GM19324 (cell line): ENCODE data around the gene IL17REL.

Experiments used
- ATAC-seq: cut with Tn5 transposase; IDR thresholded peaks from one replicate; pipeline ENCODE4 v1.9.1; 2021; ENCODE audit warnings: mild to moderate bottlenecking, moderate library complexity; ENCODE audit not compliant: unreplicated experiment, low FRiP score

IL17REL gene

DNA sequence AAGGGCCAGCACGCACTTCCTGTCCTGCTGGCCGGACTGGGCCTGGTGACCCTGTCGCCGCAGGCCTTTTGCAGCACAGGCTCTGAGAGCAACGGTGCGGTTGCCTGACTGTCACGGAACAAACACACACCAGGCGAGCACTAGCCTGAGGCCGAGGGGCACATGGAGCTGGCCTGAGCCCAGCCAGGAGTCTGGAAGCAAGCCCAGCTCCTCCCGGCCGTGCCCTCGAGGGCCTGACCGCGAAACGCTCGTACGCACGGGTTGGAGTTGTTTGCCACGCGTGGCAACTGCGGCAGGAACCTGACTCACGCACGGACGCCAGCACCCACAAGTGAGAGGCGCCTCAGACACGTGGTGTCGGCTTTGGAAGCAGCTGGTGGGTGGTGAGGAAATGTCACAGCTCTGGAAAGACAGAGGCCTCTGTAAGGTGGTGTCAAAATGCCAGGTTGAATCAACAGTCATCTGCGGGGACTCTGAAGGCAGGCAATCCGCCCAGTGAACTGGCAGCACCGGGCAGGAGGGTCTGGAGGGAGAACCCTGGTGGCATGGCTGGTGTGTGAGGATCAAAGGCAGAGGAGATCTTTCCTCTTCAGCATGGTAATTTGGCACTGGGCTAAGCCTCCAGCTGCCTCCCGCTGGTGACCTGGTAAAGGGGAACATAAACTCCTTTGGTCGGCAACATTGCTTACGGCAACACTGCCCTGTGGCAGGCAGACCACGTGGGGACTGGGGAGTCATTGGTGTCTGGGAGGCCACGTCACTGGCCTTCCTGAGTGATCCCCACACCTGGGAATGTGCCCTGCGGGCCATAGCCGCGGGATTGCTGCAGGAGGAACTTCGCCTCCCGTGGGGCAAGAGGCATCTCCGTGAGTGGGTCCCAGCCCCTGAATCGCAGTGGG is 15.3 kb upstream of the IL17REL start:
- ATAC-seq, result no peak

DNA sequence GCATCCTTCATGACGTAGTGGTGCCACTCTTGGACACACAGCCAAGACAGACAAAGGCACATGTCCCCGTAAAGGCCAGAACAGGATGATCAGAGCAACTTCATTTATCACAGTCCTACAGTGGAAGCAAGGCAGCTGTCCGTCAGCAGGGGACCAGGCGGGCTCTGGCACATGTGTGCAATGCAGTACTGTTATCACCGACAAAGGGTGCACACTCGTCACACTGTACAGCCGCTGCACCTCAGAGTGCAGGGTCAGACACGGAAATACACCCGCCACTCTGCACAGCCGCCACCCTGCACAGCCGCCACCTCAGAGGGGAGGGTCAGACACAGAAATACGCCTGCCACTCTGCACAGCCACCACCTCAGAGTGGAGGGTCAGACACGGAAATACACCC is 13.4 kb upstream of the IL17REL start:
- no peak for ATAC-seq

DNA sequence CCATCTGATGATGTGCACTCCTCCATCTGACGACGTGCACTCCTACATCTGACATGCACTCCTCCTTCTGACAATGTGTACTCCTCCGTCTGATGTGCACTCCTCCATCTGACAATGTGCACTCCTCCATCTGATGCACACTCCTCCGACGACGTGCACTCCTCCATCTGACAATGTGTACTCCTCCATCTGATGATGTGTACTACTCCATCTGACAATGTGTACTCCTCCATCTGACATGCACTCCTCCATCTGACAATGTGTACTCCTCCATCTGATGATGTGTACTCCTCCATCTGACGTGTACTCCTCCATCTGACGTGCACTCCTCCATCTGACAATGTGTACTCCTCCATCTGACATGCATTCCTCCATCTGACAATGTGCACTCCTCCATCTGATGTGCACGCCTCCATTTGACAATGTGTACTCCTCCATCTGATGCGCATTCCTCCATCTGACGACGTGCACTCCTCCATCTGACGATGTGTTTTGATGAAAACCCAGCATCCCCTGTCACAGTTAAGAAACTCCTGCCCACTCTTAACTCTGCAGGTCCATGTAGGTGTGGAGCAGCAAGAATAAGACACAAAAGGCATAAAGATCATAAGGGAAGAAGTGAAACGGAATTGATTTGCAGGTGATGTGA is 9.7 kb upstream of the IL17REL start:
- ATAC-seq, result no peak

DNA sequence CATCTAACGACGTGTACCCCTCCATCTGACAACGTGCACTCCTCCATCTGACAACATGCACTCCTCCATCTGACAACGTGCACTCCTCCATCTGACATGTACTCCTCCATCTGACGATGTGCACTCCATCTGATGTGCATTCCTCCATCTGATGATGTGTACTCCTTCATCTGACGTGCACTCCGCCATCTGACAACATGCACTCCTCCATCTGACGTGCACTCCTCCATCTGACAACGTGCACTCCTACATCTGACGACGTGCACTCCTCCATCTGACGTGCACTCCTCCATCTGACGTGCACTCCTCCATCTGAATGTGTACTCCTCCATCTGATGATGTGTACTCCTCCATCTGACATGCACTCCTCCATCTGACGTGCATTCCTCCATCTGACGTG is 8.0 kb upstream of the IL17REL start:
- no peak for ATAC-seq

DNA sequence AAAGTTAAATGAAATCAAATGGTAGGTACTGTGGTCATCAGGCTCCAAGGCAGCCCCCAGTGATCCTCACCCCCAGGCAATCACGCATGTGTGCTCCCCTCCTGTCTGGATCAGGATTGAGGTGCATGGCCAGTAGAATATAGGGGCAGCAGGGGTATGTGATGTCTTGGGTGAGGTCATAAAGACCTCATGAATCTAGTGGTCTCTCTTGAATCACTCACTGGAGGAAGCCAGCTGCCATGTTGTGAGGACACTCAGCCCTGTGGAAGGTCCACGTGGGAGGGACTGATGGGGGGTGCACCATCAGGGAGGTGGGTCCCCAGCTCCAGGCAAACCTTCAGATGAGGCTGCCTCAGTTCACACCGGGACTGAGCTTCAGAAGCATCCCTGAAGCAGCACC is 6.8 kb upstream of the IL17REL start:
- no peak for ATAC-seq

DNA sequence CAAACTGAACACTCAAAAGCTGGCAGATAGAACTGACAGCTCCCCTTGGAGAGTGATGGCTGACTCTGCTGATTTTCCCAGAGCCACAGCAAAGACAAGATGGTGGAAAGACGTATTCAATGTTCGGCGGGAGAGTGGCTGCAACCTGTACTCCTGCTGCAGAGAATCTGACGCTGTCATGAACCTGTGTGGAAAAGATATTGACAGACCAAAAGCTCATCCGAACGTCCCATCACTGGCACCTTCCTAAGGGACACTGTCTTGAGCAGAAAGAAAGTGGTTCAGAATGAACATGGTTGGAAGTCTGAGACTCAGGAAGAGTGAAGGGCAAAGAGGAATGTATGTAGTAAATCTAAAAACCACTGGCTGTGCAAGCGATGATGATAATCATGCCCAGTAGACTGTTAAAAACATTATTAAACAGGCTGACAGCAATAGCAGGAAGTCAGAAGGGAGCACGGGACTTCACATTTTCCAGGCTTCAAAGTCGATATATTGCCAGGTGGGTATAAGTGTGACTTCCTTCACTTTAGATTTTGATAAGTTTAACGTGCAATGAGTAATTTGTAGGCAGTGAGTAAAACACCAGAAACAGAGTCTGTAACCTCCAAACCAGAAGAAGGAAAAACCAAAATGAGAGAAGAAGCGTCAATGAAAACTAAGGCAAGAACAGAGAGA is 6.2 kb upstream of the IL17REL start:
- no peak for ATAC-seq

DNA sequence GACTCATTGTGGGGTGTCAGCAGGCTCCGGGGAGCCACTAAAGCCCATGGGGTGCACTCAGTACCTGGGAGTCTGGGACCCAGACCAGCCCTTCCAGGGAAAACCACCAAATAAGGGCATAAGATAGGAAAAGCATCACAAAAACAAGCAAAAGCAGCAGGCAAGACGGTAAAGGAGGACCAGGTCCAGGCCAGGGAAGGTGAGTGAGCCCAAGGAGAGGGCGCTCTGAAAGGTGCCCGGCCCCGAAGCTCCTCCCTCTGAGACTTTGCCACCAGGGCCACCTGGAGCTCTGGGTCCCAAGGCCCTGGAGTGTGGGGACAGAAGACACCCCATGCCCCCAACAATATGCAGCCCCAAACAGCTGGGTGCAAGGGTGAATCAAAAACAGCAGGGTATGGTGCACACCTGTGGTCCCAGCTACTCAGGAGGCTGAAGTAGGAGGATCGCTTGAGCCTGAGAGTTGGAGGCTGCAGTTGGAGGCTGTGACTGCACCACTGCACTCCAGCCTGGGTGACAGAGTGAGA is 5.2 kb upstream of the IL17REL start:
- no peak for ATAC-seq

DNA sequence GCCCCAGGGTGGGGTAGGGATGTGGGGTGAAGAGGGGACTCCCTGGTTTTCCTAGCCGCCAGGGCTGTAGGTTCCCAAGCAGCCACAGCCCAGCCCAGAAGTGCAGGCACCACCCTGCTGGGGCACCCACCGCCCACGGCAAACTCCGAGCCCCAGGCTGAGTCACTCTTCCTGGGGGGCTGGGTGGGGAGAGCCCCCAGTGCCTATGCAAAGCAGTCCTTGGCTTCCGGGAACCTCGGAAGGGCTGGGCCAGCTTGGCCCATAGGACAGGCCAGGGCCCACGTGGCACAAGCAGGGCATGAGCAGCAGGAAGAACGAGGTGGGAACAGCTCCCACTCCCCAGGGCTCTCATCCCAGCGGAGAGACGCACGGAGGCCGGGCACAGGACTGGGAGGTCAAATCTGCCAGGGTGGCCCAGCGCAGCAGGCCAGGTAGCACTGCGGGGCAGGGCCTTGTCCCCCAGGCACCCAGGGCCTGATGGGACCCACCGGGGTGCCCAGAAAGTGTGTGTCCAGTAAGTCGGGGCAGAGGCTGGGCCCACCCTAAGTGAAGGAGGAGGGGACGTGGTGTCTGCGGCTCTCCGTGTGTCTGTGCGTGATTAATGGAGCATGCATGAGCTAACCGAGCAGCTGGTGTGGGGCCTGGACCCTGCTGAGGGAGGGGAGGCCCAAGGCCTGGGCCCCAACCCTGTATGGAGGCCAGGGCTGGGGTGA is 4.6 kb upstream of the IL17REL start:
- ATAC-seq, result no peak

DNA sequence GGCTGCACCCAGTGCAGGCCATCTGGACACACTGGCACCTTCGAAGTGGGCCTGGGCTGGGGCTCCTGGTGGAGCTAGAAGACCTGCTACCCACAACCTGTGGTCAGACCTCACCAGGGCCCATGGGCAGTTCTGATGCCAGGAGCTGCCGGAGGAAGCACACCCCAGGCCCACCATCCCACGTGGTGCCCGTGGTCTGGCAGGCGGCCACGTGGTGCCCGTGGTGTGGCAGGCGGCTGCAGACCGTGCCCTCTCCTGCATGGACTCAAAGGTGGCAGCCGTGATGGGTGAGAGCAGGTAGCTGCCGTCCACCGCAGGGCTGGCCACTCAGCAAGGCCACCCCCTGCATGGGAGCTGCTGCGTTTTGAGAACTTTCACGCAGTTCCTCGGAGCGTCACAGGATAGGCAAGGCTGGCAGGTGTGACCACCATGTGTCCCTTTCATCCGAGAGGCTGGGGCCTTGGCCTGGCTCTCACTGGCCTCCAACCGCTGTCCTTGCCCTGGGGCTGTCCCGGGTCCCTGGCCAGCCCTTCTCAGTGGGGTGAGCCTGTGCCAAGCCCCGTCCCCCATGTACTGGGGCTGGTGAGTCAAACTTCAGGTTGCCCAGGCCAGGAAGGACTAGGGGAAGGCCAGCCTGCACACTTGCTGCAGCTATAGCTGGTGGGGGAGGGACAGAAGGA is 3.9 kb upstream of the IL17REL start:
- no peak for ATAC-seq

DNA sequence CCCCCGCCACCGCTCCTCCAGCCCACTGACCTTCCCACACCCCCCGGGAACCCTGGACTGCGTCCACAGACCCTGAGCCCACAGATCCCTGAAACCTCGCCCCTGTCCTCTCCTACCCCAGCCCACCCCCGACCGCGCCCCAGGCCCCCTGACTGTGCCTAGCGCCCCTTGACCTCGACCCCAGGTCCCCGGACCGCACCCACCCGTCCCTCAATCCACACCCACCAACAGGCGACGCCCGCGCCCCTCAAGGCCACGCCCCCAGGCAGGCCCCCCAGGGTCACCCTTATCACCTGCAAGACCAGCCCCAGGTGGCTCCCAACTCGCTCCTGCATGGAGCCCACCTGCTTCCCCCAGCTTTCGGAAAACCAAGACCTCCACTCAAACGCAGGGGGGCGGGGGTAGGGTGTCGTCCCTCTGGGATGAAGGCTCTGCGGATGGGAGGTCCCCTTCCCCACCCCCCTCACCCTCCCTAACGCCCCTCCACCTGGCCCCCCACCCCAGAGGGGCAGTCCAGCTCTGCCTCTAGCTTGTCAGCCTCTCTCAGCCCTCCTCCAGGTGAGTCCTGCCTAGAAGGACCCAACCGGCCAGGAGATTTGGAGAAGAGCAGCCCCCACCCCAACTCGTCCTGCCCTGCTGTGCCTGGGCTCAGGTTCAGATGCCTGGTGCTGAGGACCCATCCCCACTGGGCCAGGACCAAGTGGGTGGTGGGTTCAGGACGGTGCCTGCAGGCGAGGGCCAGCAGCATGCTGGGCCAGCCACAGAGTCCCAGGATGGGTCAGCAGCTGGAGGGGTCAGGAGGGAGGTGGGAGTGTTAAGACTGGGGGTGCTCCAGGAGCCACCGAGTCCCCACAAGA is 3.1 kb upstream of the IL17REL start:
- ATAC-seq, result no peak

DNA sequence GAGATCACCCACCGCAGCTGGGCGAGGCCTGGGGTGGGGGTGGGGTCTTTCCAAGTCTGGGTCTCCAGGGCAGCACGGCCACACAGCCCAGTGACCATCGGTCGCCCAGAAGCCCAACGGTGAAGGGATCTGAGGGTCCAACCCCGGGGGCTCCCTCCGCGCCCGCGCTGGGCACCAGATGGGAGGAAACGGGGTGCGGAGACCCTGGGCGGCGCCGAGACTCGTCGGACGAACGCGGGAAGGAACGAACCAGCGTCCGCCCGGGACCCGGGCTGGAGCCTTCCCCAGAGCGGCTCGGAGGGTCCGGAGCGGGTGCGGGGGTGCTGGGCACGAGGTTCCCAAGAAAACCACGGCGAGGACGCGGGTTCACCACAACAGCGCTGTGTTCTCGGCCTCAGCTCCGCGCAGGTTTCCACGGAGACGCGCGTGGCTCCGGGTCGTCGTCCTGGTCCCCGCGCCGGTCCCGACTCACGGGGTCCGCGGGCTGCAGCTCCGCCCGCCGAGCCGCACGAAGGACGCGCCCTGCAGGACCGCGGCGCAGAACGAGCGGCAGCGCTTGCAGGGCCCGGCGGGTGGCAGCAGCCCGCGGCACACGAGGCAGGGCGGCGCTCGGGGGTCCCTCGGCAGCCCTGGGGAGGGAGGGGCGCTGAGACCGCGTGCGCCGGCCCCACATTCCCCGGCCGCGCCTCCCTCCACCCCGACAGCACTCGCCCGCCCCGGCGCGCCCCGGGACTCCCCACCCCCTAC is 2.3 kb upstream of the IL17REL start:
- ATAC-seq, result no peak

DNA sequence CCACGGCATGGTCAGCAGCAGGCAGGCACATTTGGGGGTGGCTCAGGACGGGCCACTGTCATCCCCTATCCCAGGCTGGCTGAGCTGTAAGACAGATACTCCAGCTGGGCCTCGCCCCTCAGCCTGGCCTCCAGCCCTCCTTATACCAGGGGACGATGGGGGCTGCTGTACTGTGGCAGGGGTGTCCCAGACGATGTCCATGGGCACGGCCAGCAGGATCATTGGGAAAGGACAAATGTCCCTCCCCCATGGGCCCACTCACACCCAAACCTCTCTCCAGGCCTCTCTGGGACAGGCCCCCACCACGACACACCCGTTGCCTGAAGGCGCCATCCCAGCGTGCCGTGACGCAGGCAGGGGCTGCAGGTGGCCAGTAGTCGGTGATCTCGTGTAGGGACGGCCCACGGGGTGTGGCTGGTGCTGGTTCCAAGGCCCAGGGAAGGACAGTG is 1.5 kb upstream of the IL17REL start:
- ATAC-seq, result no peak

DNA sequence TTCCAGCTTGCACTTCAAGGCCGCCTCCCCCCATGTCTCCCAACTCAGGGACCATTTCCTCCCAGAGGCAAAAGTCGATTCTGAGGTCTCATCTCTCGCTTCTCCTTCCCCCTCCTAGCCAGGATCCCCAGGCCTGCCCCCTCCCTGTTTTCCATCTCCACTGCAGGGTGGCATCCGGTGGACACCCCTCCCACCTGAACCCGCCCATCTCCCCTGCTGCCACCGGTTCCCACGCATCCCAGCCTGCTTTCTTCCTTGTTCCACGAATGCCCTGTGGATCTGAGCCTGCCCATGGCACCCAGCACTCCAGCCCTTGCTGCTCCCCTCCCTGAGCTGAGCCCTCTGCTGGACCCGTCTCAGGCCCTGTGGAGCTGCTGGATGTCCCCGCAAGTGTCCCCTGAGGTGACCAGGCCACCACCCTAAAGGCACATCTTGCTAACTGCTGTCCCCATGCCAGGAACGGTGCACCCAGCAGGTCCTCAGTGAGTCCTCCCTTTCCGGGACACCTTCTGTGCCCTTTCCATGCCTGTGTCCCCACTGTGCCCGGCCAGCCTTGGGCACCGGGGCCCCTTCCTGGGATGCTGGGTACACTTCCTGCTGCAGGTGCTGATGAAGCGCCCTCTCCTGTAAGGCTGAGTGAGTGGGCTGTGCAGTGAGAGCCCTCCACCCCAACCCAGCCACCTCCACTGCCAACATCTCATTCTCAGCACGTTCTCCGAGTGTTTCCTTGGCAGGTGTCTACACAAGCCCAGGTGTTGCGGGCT is 936 bp downstream of the IL17REL start:
- no peak for ATAC-seq

DNA sequence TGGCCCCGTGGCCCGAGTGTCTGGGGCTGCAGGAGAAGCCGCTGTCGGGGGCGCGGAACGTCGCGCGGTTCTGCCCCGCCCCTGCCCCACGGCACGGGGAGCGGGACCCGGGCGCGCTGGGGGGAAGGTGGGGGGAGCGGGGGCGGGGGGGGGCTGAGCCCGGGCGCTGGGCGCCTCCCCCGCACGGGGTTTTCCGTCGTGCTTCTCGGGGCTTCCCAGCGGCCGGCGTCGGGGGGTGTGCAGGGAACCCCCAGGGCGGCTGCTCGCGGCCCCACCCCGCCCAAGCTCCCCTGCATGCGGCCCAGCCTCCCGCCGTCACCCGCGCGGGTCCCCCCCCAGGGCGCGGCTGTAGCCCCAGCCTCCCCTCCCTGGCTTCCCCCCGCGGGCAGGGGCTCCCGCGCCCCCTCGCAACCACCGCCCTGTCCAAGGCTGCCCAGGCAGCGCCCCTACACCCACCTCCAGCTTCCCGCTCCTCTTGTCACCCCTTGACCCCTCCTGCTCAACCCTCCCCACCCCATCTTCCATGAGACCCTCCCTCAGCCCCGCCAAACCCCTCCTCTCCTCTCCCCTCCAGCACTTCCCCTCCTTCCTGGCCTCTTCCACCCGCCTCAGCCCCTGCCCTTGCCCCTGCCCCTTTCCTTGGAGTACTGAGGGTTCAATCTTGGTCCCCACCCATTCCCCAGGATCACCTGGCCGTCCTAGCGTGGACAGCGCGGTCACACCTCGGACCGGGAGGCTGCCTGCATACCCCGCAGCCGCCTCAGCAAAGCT is 1.7 kb downstream of the IL17REL start:
- no peak for ATAC-seq

DNA sequence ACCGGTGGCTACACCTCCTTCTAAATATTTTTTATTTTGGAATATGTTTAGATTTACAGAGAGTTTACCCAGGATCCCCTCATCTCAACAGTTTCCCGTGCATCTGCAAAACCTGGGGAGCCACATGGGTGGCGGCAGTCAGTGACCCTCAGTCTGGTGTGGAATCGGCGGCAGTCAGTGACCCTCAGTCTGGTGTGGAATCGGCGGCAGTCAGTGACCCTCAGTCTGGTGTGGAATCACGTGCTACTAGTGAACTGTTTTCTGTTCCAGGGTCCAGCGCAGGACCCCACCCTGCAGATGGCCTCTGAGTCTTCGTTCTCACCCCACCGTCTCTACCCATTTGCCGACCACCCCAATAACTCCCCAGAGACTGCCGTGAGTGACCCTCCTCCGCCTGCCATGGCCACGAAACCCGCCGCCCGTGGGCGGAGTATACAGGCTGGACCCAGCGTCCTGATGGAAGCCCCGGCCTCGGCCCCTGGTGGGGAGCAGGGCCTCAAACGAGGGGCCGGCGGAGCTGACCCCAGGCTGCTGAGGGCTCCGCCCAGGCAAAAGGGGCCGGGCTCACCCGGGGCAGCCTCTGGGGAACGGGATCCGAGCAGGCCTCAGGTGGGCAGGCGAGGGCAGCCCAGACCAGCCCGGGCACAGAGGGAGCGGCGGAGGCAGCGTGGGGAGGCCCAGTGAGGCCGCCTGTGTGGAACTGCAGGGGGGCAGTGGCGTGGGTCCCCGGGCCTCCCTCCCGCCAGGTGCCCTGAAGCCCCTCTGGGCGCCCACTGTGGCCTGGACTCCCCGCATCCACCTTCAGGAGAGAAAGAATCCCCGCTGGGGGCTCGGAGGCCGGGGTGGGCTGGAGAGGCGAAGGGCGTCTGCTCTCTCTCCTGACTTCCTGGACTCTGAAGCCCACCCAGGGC is 2.5 kb downstream of the IL17REL start:
- no peak for ATAC-seq

DNA sequence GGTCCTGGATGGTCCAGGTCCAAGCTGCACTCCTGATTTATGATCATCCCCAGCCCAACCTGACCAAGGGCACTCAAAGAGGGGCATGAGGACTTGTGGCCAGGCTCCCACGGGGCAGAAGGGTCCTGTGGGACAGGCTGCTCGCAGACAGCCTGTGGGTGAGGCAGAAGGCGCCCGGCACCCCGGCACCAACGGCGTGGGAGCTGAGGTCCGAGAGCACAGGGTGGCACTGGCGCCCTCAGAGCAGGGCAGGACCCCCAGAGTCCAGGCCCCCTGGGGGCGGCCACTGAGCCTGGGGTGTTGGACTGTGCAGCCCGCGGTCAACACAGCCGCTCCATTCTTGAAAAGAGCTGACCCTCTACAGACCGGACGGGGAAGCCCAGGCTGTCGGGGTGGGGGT is 3.3 kb downstream of the IL17REL start:
- ATAC-seq, result no peak
